ENCODE measurements around the gene MED4. TPM values are rescaled to one million over a fixed set of nuclear protein-coding genes. Genes with fewer than 3 reads are reported as not detected.

The MED4 gene
- total RNA-seq, 3 donors from 2014 or later (not counting 1 experiment from before 2014, with no cell fraction given) = 58.2 to 59.3 (median 58.4) TPM

DNA sequence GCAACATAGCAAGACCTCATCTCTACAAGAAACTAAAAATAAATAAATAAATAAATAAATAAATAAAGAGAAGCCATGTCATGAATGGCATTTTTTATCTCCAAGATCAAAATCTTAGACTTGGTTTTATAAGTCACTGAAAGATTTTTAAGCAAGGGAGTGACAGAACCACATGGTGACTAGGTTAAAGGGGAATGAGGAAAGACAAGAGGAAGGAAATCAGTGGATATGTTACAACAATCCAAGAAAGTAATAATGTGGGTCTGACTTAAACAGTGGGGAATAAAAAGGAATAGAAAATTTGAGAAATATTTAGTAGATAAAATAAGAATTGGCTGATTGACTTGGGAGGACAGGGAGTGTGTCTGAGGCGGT, 18.8 kb upstream of the MED4 start:
- Mint-ChIP-seq H3K36me3 (no peaks in the 10 kb centered on the region), H3K4me3 (no peak overlapping the region), H3K27ac (no peak overlapping the region), H3K27me3 (ENCODE audit: low read depth in 2 of 2) (peaks cover 27 to 45% of the 10 kb centered on the region in 2 donors), H3K9me3 (no peaks in the 10 kb centered on the region), H3K4me1 (no peaks in the 10 kb centered on the region)
- no peak overlapping the region for H3K4me3 ChIP-seq (ENCODE audit: low read length)
- peaks cover 3% of the 10 kb centered on the region for H3K27me3 ChIP-seq (ENCODE audit: control insufficient read depth, insufficient read depth, low read length)
- ATAC-seq (no peak), DNase-seq (no peak)
- TF ChIP-seq, protein P1, sequence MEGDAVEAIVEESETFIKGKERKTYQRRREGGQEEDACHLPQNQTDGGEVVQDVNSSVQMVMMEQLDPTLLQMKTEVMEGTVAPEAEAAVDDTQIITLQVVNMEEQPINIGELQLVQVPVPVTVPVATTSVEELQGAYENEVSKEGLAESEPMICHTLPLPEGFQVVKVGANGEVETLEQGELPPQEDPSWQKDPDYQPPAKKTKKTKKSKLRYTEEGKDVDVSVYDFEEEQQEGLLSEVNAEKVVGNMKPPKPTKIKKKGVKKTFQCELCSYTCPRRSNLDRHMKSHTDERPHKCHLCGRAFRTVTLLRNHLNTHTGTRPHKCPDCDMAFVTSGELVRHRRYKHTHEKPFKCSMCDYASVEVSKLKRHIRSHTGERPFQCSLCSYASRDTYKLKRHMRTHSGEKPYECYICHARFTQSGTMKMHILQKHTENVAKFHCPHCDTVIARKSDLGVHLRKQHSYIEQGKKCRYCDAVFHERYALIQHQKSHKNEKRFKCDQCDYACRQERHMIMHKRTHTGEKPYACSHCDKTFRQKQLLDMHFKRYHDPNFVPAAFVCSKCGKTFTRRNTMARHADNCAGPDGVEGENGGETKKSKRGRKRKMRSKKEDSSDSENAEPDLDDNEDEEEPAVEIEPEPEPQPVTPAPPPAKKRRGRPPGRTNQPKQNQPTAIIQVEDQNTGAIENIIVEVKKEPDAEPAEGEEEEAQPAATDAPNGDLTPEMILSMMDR (IDR thresholded peaks at IDR 0.05) = no peak
- H3K4me1 ChIP-seq (ENCODE audit: control insufficient read depth, insufficient read depth, low read length) = no peaks in the 10 kb centered on the region
- 94% methylated on average over 1 of the region's 1 CpG for WGBS (ENCODE audit: insufficient coverage)
- no peaks in the 10 kb centered on the region for H3K9me3 ChIP-seq (ENCODE audit: control insufficient read depth, insufficient read depth, low read length)
- intact Hi-C loops (cut with micrococcal nuclease) = no loop called here
- no peak overlapping the region for H3K27ac ChIP-seq (ENCODE audit: low read length)
- no peaks in the 10 kb centered on the region for H3K36me3 ChIP-seq (ENCODE audit: control insufficient read depth, insufficient read depth, low read length)

DNA sequence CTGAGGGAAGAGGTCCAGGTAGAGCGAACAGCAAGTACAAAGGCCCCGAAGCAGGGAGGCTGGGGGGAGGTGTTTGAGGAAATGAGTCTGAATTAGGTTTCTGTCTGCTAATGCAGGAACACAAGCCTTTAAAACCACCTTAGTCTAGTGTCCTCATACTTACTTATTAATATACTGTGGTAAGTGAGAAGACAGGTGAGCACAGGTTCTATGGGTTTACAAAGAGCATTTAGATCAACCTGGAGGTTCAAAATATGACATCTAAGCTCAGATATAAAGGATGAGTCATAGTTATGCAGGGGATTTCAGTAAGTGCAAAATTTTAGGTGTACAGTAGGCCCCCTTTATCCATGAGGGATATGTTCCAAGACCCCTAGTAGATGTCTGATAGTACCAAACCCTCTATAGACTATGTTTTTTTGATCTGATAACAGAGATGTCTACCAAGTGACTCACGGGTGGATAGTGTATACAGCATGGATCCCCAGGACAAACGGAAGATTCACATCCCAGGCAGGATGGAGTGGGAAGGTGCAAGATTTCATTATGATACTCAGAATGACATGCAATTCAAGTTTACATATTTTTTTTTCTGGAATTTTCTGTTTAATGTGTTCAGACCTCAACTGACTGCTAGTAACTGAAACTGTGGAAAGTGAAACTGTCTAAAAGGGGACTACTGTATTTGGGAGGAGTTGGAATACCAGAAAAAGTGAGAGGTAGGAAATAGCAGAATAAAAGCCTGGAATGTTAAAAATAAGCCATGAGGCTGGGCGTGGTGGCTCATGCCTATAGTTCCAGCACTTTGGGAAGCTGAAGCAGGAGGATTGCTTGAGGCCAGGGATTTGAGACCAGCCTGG, 18.2 kb upstream of the MED4 start:
- H3K36me3 ChIP-seq (ENCODE audit: control insufficient read depth, insufficient read depth, low read length) = no peaks in the 10 kb centered on the region
- ATAC-seq = no peak
- 81% methylated on average over 5 of the region's 5 CpGs for WGBS (ENCODE audit: insufficient coverage)

DNA sequence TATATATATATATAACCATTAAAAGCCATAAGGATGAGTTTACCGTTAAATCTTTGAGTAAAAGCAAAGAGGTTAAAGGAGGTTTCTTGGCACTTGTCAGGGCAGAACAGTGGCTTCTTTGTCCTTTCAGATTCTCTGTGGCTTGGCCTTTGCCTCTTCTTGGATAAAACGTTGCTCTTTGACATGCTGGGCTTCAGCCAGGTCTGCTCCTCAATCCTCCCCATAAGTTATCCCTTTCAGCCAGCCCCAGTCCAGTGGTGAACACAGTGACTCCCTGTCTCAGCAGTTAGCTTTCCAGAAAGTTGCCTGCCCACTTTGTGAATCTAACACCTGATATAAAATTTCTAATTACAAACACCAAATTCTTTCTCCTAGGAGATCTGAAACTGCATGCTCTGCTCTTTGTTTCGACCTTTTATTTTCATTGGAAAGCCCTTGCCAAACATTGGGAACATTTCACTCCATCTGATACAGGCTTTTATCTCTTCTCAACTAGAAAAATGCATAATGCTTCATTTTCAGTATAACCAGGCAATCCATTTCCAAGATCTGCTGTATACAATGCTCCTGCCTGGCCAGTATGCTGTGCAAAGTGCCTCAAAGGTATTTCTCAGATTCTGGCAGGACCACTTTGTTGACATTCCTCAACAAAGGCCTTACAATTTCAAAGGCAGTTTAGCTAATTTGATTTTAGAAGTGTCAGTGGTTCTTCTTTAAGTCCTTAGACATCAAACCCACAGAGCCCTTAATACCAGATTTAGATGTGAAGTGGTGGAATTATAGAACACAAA, 16.2 kb upstream of the MED4 start:
- Histone ChIP-seq H3K27me3 (ENCODE audit: control insufficient read depth, insufficient read depth, low read length) (peaks cover 3% of the 10 kb centered on the region), H3K27ac (ENCODE audit: low read length) (no peak overlapping the region), H3K4me3 (ENCODE audit: low read length) (no peak overlapping the region), H3K36me3 (ENCODE audit: control insufficient read depth, insufficient read depth, low read length) (no peaks in the 10 kb centered on the region), H3K9me3 (ENCODE audit: control insufficient read depth, insufficient read depth, low read length) (no peaks in the 10 kb centered on the region), H3K4me1 (ENCODE audit: control insufficient read depth, insufficient read depth, low read length) (no peaks in the 10 kb centered on the region)
- intact Hi-C loops (cut with micrococcal nuclease) = no loop called here
- Mint-ChIP-seq H3K9me3 (no peaks in the 10 kb centered on the region), H3K36me3 (no peaks in the 10 kb centered on the region), H3K4me3 (no peak overlapping the region), H3K4me1 (no peaks in the 10 kb centered on the region), H3K27me3 (ENCODE audit: low read depth in 2 of 2) (peaks cover 27 to 36% of the 10 kb centered on the region in 2 donors), H3K27ac (no peak overlapping the region)
- DNase-seq (no peak), ATAC-seq (no peak)
- TF ChIP-seq, protein P1 (IDR thresholded peaks at IDR 0.05) = no peak
- 71% methylated on average over 3 of the region's 3 CpGs for WGBS (ENCODE audit: insufficient coverage)

More for the DNA sequence above, 18.2 kb upstream of the MED4 start:
- no peak overlapping the region for H3K27ac ChIP-seq (ENCODE audit: low read length)
- H3K4me3 Mint-ChIP-seq = no peak overlapping the region
- H3K9me3 ChIP-seq (ENCODE audit: control insufficient read depth, insufficient read depth, low read length) = no peaks in the 10 kb centered on the region
- H3K4me1 Mint-ChIP-seq = no peaks in the 10 kb centered on the region
- H3K9me3 Mint-ChIP-seq = no peaks in the 10 kb centered on the region
- H3K4me1 ChIP-seq (ENCODE audit: control insufficient read depth, insufficient read depth, low read length) = no peaks in the 10 kb centered on the region
- intact Hi-C loops (cut with micrococcal nuclease) = no loop called here
- no peaks in the 10 kb centered on the region for H3K36me3 Mint-ChIP-seq
- peaks cover 3% of the 10 kb centered on the region for H3K27me3 ChIP-seq (ENCODE audit: control insufficient read depth, insufficient read depth, low read length)
- no peak for DNase-seq
- TF ChIP-seq, protein P1 (IDR thresholded peaks at IDR 0.05) = no peak
- H3K27me3 Mint-ChIP-seq (ENCODE audit: low read depth in 2 of 2) = peaks cover 27 to 45% of the 10 kb centered on the region in 2 donors
- no peak overlapping the region for H3K27ac Mint-ChIP-seq
- no peak overlapping the region for H3K4me3 ChIP-seq (ENCODE audit: low read length)

Measured in natural killer cell (primary cell).